ENCODE data around the gene ZCCHC24.
A peak's percentile ranks its signal among the peaks of the same experiment; 100 is the strongest.

Gene ZCCHC24

DNA sequence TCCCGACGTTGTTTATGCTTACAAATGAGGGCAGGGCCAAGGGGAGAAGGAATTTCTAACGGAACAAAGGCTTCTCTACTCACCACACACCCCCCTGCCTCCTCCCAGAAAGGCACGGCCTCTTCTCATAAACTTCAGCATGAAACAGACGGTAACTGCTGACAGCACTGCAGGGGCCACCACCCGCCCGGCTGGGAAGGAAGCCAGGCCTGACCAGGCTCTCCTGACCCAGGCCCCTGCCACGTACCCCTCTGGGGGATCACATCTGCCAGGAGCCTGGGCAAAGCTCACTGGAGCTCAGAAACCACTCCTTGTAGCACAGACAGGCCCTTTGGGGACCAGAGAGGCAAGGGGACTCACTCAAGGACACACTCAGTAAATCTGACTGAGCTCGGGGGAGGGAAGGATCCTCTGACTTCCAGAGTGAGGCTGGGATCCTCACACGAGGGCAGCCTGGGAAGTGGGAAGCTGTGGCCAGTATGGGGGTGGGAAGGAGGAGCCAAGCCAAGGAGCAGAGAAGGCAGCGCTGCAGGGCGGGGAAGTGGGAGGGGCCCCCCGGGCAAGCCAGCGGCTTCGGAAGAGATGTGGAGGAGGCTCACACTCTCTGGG lies 46.1 kb downstream of the ZCCHC24 start:
- peak; percentile 82 for DNase-seq (ENCODE audit: low read depth, low spot score)

DNA sequence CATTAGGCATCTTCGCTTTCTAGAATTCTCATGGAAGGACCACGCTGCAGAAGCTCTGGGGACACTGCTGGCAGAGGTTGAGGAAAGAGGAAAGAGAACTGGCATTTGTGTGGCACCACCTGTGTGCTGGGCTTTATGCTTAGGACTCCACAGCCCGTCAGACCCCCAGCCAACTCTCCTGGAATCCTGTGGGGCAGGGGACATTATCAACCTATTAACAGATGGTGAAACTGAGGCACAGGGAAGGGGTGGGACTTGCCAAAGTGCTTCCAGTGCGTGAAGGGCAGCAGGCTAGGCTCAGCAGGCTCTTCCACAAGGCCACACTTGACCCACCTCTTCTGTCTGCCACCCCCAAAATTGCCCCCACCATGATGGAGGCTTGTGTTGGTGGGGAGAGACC lies 46.8 kb downstream of the ZCCHC24 start:
- DNase-seq (ENCODE audit: low read depth, low spot score), result no peak

DNA sequence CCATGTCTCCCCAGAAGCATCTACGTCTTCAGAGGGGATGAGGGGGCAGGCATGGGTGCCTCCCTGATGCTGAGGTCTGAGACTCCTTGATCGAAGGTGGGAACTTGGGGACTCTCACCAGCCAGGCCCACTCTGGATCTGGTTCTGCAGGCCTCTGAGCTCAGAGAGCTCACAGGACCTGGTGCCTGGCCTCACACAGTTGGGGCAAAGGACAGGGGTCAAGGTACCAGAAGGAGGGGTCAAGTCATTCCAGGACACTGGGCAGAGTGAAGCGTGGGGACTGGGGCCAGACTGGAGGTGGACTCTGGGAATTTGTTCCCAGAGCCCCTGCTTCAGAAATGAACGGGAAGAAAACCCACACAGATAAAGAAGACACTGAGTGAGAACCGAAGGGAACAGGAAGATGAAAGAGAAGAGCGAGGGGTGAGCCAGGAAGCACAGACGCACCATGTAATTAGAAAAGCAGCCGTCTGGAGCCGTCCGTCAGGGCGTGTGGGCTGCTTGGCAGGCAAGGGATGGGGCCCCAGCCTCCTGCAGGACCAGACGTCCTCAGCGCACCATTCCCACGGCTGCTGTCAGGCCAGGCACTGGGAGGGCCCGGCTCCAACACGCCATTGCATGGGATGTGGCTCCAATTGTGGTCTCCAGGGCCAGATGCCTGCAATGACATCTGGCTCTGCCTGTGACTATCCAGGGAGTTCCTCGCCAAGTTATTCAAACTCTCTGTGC lies 47.7 kb downstream of the ZCCHC24 start:
- peak; percentile 59 for DNase-seq (ENCODE audit: low read depth, low spot score)

DNA sequence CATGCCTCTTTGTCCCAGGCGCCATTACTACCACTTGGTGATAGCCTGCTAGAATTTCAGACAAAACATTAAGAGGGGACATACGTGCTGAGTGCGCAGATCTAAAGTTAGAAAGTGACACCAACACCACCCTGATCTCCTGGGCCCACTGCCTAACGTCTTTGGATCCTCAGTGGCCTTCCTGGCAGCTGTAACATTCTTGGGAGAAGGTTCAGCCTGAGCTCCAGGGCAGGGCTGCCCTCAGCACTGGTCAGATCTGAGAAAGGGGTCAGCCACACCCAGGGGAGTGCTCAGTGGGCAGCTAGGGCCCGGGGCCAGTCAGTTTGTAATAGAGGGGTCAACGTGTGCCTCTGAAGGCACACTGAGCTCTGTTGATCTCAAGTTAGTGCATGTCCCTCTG lies 48.4 kb downstream of the ZCCHC24 start:
- DNase-seq (ENCODE audit: low read depth, low spot score), result no peak

DNA sequence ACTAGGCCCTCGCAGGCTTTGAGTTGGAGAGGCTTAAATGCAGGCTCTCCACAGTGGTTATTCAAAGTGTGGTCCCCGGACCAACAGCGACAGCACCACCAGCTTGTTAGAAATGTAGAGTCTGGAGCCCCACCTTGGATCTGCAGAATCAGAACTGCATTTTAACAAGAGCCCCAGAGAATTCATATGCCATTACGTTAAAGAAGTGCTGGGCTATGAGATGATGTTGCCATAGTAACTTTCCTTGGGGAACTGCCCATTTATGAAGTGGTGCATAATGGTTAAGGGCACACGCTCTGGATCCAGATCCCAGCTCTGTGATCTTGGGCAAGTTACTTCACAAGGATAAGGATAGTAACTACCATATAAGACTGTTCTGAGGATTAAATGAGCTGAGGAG lies 48.9 kb downstream of the ZCCHC24 start:
- DNase-seq (ENCODE audit: low read depth, low spot score), result no peak

DNA sequence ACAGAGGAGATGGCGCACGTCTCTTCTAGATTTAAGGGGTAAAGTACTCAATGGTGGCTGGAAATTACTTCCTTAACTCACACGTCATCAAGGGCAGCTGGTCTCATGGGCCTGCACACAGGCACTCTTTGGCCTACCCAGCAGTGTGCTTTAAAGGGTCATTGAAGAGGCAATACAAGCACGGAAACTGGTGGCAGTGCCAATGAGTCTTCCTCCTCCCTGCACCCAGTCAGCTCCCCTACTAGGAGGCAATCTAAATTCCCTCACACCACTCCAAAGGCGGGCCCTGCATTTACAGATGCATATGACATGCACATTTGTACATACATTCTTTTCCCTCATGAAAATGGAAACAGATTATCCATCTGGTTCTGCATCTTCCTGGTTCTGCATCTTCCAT lies 50.8 kb downstream of the ZCCHC24 start:
- no peak for DNase-seq (ENCODE audit: low read depth, low spot score)

DNA sequence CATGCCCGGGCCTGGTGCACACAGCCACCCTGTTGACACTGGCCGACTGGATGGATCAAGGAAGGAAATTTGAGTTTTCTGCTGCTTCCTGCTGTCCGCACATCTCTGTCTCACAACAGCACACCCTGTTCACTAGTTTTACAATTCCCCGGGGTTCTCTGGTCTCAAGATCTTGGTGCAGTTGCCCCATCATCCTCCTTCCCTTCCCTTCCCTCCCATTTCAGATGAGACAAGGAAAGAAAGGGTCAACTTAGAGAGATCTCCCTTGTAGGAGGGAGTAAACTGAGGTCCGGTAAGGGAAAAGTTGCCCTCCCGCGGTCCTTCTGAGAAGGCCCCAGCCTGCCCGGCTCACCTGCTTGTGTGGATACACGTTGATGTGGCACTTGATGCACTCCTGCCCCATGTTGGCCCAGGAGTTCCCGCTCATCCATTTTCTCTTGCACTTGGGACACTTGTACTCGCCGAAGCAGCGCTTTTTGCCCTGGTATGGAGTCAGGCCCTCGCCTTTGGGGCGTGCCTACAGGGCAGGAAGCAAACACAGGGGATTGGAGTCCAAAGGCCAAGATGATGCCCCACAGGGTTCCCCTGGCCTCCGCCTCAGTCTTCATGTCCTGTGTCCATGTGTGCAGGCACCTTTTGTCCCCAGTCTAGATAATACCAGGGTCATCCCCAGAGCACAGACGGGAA lies 51.4 kb downstream of the ZCCHC24 start:
- no peak for DNase-seq (ENCODE audit: low read depth, low spot score)

DNA sequence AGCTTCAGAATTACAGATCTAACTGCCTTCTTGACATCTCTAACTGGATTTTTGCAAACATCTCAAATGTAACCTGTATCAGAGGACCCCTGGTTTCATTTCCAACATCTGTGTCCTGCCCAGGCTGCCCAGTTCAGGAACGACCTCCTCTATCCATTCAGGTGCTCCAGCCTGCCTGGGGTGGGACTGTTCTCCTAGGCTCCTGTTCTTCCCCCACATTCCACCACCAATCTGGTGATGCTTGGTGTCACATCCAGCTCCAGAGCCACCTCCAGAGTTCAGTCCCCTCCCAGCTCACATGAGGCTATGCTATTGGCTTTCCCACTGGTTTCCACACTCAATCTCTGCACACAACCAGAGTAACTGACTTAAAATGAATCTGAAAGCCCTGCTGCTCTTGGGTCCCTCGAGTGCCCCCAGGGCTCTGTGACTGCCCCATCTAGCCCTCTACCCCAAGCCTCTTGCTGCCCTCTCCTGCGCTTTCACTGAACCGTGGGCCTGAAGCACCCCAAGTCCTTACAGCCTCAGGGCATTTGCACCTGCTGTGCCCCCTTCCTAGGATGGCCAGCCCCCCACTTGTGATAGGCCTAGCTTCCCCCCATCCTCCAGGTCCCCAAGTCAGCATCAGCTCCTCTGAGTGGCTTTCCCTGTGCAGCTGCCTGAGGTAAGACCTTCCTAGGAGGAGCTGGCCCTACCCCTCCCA lies 52.1 kb downstream of the ZCCHC24 start:
- DNase-seq (ENCODE audit: low read depth, low spot score), result no peak

DNA sequence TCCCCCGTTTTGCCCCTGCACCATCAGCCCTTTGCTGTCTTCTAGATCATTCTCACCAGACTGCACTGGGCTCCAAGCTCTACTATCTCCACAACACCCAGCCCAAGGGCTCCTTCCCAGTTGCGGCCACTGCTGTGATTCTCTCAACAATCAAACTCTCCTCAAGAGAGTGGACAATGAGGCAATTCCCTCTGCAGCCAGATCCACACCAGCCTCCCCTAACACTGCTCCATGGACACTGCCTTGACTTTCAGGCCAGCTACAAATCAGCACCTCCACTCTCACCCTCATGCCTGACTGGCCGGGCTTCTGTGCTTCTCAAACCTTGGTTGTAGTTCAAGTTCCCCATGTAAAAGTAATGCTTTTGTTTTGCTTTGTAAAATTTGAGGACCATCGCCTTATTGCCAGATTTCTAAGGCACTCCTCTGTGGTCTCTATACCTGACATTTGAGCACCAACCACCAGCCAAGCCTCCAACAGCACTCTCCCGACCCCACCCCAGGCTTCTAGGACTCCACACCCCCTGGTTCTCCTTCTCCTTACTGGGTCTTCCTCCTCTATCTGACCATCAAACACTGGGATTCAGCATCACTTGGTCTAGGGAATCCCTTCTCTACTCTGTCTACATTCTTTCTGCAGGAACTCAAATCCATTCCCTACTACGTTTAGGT lies 52.8 kb downstream of the ZCCHC24 start:
- DNase-seq (ENCODE audit: low read depth, low spot score), result no peak

DNA sequence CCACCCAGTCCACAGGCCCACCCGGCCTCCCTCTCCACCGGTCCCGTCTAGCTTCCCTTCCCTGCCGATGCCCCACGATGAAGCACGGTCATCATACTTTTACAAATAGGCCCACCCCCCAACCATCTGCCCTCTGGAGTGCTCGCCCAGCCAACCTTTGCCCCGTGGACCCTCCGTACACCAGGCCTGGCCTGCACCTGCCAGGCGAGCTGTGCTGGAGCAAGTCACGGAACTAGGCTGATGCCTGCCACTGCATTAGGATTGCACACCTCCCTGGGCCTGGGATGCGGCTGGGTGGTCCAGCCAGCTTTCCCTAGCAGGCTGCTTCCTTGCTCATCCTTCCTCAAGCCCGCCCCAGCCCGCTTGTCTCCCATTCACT lies 53.4 kb downstream of the ZCCHC24 start:
- no peak for DNase-seq (ENCODE audit: low read depth, low spot score)

DNA sequence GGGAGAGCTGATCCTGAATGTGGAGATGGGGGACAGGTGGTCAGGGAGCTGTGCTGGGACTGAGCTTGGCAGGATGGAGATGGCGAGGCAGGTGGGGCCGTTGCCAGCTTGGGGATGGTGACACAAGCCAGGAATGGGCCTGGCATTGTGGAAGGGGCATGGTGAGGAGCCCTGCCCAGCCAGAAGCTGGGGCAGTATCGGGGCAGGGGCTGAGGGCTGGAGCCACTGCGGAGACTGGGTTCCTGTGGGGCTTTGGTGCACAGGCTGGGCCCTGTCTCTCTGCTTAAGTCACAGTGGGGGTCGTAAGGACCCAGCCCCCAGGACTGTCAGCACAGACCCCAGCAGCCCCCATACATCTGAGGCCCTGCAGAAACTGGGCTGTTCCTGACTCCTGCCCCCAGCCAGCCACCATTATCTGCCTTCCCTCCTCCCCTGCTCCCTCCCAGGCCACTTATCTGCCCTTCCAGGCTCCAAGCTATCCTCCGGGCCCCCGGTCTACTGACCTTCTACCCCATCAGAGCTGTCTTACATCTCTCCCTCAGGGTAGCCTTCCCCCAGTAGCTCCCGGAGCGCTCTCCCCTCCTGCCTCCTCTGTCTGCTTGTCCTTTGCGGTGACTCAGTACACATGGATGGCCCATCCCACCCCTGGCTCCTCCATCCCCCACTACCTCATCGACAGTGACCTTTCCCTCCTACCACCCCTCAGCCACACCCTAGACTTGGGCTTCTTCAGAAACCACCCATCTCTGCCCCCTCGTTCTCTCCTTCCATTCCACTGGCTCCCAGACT lies 54.0 kb downstream of the ZCCHC24 start:
- no peak for DNase-seq (ENCODE audit: low read depth, low spot score)

DNA sequence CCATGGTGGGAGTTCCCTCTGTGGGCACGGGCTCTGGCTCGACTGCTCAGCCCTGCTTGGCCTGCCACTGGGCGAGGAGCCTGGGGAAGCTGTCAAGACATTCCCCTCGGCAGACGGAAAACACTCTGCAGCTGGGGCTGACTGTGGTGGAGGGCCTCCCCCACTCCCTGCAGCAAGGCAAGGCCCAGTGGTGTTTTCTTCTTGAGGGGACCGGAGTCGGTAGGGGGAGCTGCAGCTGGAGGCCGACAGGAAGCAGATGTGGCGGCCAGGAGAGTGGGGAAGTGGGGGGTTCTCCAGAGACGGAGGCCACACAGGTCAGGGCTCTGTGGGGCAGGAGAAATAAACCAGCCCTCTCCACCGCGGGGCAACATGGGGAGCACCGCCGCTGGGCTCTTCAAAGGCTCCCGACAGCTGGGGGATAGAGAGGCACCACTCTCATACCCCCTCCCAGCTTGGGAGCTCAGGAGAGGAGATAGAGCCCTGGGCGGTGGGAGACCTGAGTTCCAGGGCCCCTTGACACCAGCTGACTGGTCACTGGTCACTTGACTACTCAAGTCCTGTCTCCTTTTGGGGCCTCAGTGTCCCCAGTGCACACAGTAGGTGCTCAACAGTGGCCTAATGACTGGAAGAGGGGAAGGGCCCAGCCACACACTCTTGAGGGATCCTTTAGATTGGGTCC lies 54.7 kb downstream of the ZCCHC24 start:
- DNase-seq (ENCODE audit: low read depth, low spot score), result no peak

DNA sequence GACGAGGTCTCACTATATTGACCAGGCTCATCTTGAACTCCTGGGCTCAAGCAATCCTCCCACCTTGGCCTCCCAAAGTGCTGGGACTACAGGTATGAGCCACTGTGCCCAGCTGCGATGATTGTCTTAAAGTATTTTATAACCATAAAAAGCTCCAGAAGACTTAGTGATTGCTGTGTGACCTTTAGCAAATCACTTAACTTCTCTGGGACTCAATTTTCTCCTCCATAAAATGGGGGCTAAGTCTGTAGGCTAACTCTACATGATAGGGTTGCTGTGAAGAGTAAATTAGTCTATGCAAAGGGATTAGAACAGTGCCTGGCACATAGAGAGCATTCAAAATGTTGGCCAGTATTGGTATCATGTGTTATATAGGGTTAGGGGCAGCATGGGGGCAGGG lies 55.4 kb downstream of the ZCCHC24 start:
- no peak for DNase-seq (ENCODE audit: low read depth, low spot score)

DNA sequence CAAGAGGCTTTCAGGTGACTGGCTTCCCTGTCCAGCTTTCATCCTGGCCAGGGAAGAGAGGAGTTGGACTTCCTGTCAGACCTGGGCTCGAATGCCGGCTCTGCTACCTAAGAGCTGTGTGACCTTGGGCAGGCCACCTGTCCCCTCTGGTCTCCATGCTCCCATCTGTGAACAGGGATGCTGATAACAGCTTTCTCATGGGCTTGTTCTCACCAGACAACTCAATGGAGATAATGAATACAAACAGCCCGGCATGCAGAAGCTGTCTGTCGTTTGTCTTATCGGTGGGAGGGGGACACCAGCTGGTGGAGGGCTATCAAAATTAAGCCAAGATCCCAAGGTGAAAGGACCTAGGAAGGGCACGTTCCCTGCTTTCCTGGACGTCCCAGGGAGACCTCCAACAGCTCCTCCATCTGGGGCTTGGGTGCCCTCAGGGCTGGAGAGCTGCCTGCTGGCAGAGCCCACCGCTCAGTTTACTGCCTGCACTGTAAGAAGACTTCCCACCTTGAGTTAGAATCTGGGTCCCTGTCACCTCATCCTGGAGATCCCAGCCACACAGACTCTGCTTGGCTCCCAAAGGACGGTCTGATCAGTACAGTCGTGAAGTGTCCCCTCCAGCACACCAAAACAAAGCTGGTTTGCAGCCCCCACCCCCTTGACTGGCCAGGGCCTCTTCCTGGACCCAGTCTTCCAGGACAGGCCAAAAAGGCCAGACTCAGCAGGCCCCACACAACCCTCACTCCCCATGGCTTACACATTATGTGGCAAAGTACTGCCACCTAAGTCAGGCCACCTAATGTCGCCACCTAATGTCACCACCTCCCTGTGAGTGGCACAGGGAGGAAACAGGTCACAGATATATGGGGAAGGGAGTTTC lies 57.2 kb downstream of the ZCCHC24 start:
- DNase-seq (ENCODE audit: low read depth, low spot score), result no peak

DNA sequence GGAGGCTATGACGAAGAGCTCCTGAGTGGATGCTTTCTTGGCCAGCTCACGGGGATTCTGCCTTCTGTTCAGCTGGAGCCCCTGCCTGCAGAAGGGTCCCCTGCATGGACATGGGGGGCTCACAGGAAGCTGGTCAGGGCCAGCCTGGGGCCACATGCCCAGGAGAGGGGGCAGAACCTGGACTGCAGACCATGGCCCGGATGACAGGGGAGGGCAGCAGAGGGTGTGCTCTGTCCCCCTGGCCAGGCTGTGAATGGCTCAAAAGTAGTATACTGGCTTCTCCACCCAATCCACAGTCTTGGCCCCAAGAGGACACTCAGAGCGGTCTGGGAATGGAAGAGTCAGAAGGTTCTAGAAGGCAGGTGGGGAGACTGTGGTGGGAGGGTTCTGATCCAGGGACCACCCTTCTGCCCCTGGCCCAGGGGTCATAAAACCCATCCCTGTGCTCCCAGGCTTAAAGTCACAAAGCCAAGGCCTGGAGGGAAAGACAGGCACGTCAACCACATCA lies 57.9 kb downstream of the ZCCHC24 start:
- no peak for DNase-seq (ENCODE audit: low read depth, low spot score)

DNA sequence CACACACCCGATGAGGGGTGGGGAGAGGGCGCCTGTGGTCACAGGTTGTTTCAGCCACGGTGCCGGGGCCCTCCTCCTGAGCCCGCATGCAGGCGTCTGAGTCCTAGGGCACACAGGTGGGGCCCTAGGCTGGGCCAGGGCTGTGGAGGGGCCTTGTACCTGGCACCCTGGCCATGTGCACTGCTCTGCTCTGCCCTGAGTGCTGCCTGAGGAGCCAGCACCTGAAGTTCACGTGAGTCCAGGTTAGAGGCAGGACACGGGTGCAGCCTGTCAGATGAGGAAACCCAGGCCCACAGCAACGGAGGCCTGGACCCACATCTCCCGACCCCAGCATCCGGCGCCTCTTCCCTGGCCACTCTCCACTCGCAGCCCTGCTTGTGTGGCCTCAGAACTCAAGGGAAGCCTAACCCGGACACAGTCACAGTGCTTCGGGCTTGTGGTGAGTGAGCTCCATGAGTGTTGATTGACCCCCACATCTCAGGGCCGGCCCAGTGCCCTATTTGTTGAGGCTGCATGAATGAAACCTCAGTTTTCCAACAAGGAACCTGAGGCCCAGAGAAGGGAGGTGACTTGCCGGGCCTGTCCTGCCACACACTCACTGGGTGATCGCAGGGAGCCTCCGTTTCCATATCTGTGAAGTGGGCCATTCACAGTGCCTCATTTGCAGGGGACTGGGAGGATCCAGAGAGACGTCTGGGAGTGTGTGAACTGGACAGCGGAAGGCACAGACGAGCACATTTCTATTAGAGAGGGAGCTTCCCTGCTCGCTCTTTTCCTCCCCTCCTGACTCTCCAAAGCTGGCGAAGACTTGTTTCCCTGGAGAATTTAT lies 58.6 kb downstream of the ZCCHC24 start:
- DNase-seq (ENCODE audit: low read depth, low spot score), result no peak

DNA sequence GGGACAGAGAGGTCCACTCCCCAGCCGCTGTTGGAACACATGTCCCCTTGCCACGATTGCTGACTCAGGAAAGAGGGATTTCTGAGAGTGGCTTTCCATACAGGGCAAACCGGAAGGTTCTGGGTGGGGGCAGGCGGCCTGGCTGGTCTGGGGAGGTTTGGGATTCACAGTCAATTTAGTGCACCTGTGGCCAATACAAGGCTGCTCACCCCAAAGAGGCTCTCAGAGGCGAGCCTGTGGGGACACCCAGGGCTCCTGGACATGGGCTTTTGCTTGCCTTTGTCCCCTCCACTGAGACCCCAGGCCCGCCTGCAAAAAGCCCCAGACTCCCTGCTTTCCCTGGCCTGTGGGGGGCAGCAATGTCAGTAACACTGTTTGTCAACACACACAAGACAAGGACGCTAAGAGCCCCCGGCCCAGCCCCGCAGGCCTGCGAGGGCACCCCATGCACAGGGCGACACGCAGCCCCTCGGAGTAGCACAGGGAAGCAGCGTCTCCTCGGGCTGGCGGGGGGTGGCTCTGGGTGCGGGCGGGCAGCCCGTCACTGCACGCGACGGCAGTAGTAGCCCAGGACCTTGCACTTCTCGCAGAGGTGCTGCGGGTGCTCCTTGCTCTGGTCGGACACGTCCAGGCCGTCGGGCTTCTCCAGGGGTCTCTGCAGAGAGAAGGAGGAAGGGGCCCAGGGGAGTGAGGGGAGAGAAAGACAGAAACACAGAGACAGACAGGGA lies 59.5 kb downstream of the ZCCHC24 start:
- peak; percentile 63 for DNase-seq (ENCODE audit: low read depth, low spot score)

DNA sequence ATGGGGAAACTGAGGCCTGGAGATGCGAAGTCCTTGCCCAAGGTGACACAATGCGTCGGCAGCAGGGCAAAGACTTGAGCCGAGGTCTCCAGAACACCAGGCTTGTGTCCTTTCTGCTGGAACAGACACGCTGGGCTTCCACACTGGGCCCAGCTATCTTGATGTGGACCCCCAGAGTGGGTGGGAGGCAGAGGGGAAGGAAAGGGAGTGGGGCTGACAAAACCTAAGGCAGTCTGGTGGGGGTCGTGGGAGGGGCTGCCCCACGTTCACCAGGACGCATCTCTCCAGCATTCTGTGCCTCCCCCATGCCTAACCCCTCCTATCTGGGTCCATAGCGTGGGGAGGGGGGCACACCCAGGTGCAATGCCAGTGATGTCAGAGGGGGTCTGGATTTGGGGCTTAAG lies 60.0 kb downstream of the ZCCHC24 start:
- no peak for DNase-seq (ENCODE audit: low read depth, low spot score)

Data from ELF-1 (cell line).